ENCODE results near the gene EEPD1.

Gene EEPD1

GRCh38 chr7:36288501-36288900 is 135.4 kb downstream of the EEPD1 start:
- no peak for DNase-seq (ENCODE audit: low read depth)
- no peak overlapping the region for H3K4me3 ChIP-seq (ENCODE audit: low read length)
- TF ChIP-seq CTCF (conservative IDR thresholded peaks at IDR 0.05; ENCODE audit: low read length) = no peak

- DNase-seq (ENCODE audit: low read depth) = no peak
- TF ChIP-seq CTCF (conservative IDR thresholded peaks at IDR 0.05; ENCODE audit: low read length) = no peak; the same call in 1 of the 2 replicates
- H3K4me3 ChIP-seq (ENCODE audit: low read length) = no peak overlapping the region
These were observed 137.0 kb downstream of the EEPD1 start for GRCh38 chr7:36289833-36290661.

- peak; percentile 79 for DNase-seq (ENCODE audit: low read depth)
- H3K4me3 ChIP-seq (ENCODE audit: low read length) = peak overlapping the region; percentile 49
- TF ChIP-seq CTCF (conservative IDR thresholded peaks at IDR 0.05; ENCODE audit: low read length) = peak; percentile 95
These were observed 138.6 kb downstream of the EEPD1 start for GRCh38 chr7:36291387-36292316.

- no peak for TF ChIP-seq CTCF (conservative IDR thresholded peaks at IDR 0.05; ENCODE audit: low read length)
- H3K4me3 ChIP-seq (ENCODE audit: low read length) = no peak overlapping the region
- DNase-seq (ENCODE audit: low read depth) = no peak
These were observed 142.0 kb downstream of the EEPD1 start for GRCh38 chr7:36295090-36295489.

- no peak overlapping the region for H3K4me3 ChIP-seq (ENCODE audit: low read length)
- TF ChIP-seq CTCF (conservative IDR thresholded peaks at IDR 0.05; ENCODE audit: low read length) = no peak
- DNase-seq (ENCODE audit: low read depth) = no peak
These were observed 143.2 kb downstream of the EEPD1 start for GRCh38 chr7:36296284-36296683.

- no peak for DNase-seq (ENCODE audit: low read depth)
- no peak overlapping the region for H3K4me3 ChIP-seq (ENCODE audit: low read length)
- TF ChIP-seq CTCF (conservative IDR thresholded peaks at IDR 0.05; ENCODE audit: low read length) = no peak
These were observed 144.4 kb downstream of the EEPD1 start for GRCh38 chr7:36297364-36298009.

Measured in AG10803 (cell line).